ENCODE data around the gene LNP1.
"Not testable (repeated sequence)": the region's sequence is repeated elsewhere in the genome, so short reads cannot be mapped to it uniquely, and the experiment has no call there.

LNP1 gene, protein sequence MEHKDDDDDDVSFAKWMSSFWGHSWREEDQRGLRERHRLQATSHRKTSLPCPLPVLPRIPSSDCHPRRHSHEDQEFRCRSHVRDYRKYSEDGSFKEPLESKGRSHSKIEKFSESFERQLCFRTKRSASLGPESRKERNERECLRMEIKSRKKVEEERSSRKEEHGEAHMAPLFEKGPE

DNA sequence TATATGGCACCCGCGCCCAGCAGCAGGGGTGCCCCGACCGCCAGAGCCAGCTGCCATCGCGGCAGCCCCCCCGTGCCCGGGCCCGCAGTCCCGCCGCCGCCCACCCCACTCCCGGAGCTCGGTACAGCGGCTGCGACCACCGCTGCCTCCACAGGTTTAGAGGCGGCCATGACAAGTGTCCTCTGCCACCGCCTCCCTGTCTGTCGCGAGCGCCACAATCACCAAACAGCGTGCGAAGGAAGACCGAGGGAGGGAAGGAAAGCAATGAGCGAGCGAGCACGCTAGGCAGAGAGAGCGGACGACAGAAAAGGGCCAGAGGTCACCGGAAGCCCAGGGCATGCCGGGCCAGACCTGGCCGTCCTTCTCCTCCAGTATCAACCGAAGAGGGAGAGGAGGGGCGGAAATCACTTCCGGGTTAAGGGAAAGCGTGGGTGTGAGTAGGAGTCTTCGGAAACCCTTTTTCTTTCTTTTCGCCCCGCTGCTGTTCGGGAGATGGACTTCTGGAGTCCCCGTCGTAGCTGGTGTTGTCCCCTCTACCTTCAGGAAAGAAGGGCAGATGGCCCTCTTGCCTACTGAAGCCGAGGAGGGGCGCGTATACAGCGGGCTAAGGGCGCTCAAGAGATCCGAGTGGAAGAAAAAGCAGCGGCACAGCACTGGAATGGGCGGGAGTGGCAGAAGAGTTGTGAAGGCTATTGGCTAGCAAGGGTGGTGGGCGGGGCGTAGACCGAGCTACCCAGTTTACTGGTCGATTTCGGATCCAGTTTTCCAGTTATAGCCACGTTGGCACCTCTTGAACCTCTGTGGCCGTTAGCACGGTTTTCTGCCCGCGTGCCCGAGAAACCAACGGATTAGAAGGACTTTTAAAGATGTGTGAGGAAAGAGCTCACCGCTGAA, at the start of gene LNP1, which contains the start of gene TOMM70:
TSS of gene LNP1 (plus strand) at position 760 of the 894 bp plus-strand sequence. CDS start 28,191 bp downstream, outside the sequence.
TSS of gene TOMM70 (minus strand) at position 310 of the 894 bp plus-strand sequence. CDS start at position 170, 140 bp downstream.
- peak; percentile 90 to 97 (median 93) for DNase-seq (ENCODE audit: low read depth in 4 of 4, low spot score in 1 of 4)

DNA sequence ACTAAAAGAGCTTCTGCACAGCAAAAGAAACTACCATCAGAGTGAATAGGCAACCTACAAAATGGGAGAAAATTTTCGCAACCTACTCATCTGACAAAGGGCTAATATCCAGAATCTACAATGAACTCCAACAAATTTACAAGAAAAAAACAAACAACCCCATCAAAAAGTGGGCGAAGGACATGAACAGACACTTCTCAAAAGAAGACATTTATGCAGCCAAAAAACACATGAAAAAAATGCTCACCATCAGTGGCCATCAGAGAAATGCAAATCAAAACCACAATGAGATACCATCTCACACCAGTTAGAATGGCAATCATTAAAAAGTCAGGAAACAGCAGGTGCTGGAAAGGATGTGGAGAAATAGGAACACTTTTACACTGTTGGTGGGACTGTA, 49.6 kb upstream of the LNP1 start:
- DNase-seq (ENCODE audit: low read depth in 4 of 4, low spot score in 1 of 4): not testable (repeated sequence)

DNA sequence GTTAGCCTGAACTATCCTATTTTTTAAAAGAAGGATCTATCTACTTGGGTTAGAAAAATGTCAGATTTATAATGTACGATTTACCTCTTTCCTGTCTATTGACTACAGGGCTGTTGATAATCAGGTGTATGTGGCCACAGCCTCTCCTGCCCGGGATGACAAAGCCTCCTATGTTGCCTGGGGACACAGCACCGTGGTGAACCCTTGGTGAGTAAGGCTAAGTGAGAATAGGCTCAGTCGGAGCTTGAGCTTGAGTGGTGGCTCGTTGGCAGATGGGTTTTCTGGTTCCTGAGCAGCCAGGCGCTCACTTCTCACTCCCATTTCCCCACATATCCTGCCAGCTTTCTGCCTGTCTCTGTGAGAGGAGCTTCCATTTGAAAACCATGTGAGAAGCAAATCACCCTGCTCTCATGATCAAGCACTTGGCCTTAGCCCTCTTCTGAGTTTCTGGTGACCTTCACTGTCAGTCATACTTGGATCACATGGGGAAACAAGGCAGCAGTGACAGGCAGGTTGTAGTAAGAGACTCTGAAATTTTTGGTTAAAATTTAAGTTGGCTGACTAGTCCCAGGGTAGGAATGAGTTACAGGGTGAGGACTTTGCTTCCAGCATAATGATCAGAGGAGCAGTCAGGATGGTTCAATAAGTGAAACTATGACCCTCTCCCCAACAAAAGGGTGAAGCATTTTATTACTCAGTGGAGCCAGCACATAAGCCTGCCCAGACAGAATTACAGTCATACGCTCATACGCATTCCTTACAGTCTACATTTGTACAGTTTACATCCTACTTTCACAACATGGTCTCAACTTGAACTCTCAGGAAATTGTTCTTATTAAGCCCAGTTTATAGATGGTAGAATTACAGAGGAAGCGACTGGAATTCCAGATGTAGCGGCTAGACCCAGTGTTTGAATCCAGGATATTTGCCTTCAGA, 48.8 kb upstream of the LNP1 start:
- no peak for DNase-seq (ENCODE audit: low read depth in 4 of 4, low spot score in 1 of 4)

DNA sequence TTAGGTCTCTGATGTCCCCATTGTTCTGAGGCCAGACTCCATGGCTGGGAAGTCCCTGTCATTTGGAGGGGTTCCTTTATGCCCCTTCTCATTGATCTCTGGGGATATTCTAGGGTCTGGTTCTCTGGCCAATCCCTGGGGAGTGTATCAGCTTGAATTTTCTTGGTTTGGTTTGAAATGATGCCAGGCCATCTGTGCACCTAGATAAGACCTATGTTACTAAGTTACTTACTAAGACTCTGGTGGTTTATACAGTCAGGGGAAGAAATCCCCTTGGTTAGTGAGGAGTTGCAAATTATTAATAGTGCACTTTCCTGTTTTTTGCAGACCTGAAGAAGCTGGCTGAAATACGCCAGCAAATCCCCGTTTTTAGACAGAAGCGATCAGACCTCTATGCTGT, 46.5 kb upstream of the LNP1 start:
- no peak for DNase-seq (ENCODE audit: low read depth in 4 of 4, low spot score in 1 of 4)

DNA sequence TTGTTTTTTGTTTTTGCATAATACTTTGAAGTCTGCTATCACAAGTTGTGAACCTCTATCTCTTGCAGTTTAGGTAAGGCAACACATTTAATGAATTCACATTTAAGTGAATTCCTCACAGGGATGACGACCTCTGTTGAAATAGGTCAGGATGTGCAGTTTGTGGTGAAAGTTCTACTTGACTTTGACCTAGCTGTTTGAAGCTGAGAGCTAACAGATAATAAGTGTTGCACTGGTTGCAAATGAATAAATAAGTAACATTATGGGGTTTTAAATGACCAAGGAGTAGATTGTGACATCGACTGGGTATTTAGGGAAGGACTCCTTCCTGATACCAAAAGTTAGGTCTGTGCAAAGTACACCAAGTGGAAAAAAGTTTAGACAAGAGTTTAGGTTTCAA, 42.9 kb upstream of the LNP1 start:
- DNase-seq (ENCODE audit: low read depth in 4 of 4, low spot score in 1 of 4): no peak

DNA sequence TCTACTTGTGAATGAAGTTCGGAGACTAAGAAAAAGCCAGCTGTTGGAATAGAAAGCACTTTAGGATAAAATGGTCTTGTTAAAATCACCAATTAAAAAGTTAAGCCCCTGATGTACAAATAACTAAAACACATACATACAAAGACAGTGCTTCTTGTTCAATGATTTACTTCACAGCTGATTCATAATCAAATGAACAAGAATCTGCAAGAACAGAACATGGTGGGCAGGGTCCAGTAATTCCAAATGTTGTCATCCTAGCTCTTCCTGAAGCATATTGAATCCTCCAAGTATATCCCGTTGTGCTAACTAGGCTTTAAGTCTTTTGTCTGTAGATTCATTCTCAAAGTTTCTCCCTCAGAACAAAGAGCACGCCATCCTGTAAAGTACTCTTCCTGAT, 42.3 kb upstream of the LNP1 start:
- no peak for DNase-seq (ENCODE audit: low read depth in 4 of 4, low spot score in 1 of 4)

DNA sequence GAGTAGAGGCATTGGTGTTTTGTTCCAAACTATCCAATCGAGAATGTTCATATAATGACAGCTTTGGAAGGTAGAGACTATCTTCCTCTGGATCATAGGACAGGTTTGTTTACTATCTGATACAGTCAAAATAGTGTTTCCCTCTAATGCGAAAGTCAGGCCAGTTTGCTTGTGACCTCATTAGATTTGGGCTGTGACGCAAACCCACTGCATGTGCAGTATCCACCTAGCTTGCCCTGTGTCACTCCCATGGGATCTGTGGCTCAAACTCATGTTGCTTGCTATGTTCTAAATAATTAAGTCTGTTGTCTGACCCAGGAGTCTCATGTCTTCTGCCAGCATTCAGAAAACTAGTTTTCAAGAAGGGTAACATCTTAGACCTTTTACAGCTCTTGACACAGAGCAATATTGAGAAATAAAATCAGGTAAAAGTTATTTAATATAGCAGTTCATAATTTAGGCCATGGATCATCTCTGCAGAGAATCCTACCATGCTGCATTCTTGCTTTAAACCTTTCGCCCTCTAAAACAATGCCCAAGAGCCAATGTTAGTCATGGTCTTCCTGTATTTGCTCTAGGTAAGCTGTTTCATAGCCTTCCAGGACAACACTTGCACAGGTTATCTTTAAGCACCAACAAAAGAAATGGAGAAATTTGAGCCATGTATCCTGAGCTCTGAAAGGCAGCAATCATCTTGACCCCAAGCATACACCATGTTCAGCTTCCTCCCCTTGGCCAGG, 40.4 kb upstream of the LNP1 start:
- DNase-seq (ENCODE audit: low read depth in 4 of 4, low spot score in 1 of 4): no peak

DNA sequence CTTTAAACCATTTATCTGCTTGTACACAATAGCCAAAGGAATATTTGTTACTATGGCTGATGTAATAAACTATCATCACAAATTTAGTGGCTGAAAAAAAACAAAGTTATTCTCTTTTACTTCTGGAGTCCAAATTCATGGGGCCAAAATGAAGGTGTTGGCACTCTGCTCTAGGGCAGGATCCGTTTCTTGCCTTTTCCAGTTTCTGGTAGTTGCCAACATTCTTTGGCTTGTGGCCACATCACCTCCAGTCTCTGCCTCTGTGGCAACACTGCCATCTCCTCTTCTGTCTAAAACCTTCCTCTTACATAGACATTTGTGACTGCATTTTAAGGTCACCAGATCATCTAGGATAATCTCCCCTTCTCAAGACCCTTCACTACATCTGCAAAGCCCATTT, 39.4 kb upstream of the LNP1 start:
- no peak for DNase-seq (ENCODE audit: low read depth in 4 of 4, low spot score in 1 of 4)

DNA sequence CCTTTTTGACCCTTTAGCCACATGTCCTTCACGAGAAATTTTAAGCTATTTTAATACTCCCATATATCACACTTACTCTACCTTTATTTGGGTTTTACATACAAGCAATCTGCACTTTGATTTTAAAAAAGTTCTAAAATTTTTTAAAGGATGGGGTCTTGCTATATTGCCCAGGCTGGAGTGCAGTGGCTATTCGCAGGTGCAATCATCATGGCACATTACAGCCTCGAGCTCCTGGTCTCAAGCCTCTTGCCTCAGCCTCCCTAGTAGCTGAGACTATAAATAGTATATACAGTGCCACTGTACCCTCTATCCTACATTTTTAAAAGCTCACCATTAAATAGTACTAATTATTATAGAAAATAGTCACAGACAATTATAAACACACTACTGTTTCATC, 36.9 kb upstream of the LNP1 start:
- DNase-seq (ENCODE audit: low read depth in 4 of 4, low spot score in 1 of 4): no peak

DNA sequence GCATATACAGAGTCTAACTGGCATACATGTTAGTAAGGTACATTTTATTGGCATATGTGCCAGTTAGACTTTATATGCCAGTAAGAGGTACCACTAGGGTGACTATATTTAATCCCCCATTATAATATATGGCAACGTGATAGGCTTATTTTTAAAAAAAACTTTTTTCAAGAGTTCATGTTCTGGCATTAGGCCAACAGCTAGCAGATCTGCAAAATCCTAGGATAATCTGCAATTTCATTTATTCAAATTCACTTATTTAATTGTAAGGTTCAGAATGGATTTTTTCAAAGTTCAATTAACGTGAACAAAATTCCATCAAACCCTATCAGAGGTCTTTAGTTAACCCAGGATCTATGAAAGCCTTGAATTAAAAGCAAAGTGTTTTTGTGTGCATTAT, 34.9 kb upstream of the LNP1 start:
- DNase-seq (ENCODE audit: low read depth in 4 of 4, low spot score in 1 of 4): no peak

DNA sequence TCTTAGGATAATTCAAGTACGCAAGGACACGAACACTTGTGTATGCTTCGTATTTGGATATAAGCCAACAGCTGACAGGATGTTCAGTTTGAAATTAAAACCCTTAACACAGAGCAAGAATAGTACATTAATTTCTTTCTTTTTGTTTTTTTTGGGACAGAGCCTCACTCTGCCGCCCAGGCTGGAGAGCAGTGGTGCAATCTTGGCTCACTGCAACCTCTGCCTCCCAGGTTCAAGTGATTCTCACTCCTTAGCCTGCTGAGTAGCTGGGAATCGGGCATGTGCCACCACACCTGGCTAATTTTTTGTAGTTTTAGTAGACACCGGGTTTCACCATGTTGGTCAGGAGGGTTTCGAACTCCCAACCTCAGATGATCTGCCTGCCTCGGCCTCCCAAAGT, 32.9 kb upstream of the LNP1 start:
- no peak for DNase-seq (ENCODE audit: low read depth in 4 of 4, low spot score in 1 of 4)

DNA sequence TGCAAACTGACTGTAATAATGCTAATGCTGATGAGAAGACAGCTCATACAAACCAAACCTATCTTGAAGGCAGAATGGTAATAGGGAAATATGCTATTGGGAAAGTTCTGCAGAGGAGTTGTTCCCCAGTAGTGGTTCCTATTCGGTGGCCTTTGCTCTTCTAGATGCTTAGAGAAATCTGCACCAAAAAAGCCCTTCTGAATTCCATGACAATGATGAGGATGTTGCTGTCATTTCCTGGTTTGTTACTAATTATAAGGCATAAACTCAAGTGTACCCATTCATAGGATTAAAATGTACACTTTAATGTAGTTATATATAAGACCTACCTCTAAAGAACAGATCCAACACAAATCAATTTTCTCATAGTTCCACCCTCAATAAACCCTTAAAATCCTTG, 30.6 kb upstream of the LNP1 start:
- no peak for DNase-seq (ENCODE audit: low read depth in 4 of 4, low spot score in 1 of 4)

DNA sequence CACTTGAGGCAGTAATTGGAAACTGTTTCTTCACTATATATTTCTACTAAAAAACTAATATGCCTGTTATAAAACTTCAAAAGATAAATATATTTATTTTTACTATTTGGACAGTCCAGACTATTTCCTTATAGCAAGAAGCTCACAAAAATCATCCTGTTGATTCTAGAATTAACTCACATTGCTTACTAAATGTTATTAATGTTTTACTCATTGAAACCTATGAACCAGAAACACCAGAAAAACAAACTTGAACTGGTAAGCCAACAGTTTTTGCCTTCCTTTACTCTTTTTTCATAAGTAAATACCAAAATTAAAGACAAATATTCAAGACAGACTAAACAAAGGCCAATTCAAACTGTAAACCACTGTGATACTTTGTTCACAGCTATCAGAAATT, 26.8 kb upstream of the LNP1 start:
- no peak for DNase-seq (ENCODE audit: low read depth in 4 of 4, low spot score in 1 of 4)

DNA sequence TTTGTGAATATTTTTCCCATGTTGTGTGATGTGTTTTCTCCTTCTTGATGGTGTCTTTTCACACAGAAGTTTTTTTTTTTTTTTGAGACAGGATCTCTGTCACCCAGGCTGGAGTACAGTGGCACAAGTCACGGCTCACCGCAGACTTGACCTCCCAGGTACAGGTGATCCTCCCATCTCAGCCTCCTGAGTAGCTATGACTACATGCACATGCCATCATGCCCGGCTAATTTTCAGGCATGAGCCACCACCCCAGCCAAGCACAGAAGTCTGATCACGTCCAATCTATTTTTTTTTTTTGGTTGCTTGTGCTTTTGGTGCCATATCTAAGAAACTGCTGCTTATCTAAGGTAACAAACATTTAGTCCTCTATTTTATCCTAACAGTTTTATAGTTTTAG, 25.0 kb upstream of the LNP1 start:
- no peak for DNase-seq (ENCODE audit: low read depth in 4 of 4, low spot score in 1 of 4)

DNA sequence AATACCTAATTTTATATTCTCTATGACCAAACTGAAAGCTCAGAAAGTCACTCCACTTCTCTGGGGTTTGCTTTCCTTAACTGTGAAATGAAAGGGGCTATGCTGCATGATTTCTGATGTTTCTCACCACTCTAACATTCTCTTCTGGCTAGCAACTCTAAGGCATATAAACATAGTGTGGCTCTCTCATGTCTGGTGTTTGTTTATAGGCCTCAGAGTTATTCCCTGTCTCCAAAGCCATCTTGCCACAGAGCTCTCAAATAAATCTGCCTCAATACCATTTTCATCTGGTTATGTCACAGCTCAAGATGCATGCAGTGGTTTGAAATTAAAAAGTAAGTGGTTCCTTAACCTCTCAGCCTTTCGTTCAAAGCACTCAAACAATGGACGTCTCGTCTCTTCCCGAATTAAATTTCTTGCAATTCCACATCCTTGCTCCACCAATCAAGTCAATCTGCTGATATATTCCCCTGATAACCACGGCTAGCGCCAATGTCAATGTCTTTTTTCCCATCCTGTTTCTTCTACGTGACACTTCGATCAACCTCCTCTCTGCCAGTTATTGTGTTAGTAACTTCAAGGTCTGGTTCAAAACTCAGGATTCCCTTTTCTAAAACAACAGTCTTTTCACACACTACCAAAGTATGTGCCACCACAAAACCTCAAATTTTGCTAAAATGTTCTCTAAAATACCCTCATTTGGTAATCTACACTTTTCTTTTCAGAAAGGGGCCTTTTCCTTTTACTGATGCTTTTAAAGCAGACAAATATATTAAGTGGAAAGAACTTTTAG, 16.4 kb upstream of the LNP1 start:
- DNase-seq (ENCODE audit: low read depth in 4 of 4, low spot score in 1 of 4): no peak

DNA sequence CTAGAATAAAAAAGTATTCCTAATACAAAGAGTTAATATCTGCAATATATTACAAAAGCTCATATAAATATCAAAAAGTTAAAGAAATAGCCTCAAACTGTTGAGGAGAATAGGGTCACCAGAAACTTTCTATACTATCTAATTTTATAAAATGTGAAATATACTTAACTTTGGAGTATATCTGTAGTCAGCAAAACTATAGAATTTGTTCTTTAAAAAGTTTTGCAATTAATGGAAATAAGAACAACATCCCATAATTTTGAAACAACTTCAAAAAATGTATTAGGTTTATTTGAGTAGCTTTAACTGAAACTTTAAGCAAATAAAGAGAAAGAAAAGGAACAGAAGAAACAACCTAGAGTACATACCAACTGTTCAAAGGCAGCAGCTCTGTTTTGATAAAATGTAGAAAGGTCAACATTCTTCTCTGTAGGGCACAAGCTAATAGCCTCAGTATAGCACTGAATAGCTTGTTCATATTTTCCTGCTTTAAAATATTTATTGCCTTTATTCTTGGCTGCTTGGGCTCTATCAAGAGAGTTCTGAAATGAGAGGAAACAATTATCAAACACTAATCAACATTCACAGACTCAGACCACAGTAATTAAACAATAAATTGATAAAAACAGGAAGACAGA, 14.8 kb upstream of the LNP1 start:
- no peak for DNase-seq (ENCODE audit: low read depth in 4 of 4, low spot score in 1 of 4)

DNA sequence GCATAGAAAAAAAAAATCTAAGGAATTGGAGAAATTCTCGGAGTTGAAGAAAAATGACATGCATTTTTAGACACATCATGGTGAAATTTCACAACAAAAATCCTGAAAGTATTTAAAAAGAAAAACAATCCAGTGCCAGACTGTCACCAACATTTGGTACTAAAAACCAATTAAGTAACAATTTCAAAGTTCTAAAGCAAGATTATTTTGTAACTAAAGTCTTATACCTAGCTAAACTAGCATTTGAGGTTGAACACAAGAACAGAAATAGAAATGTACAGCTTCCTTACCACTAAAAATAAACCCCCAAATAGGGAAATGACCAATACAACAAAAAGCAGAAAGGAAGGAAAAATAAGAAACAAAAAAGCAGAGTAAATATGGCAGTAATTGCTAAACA, 12.3 kb upstream of the LNP1 start:
- DNase-seq (ENCODE audit: low read depth in 4 of 4, low spot score in 1 of 4): no peak

DNA sequence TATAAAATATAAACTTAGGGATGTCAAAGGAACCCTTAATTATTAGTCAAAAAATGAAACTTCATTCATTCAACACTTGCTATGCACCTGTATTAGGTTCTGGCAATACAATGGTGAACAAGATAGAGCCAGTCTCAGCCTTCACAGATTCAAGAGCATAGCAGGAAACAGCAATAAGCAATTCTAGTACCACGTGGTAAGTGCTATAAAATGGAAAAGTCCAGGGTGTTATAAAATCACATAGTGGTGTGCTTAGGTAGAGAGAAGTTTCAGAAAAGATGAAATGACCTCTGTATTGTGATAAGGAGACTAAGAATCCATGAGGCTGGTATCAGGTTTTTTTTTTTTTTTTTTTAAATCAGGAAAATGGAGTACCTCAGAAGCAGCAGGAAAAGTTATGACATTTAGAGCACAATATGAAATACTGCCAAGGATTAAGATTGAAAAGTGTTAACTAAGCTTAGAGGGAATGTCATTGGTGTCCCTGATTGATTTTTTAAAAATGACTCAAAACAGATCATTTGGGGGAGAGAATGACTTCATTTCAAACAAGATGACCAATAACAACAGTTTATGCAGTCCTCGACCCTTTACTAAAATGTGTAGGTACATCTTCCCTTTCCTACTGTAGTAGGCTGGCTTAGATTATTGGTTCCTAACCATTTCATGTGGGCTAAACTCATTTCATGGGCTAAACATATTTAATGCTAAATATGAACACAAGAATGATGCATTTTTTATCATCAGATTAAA, 5.5 kb upstream of the LNP1 start:
- DNase-seq (ENCODE audit: low read depth in 4 of 4, low spot score in 1 of 4): no peak

DNA sequence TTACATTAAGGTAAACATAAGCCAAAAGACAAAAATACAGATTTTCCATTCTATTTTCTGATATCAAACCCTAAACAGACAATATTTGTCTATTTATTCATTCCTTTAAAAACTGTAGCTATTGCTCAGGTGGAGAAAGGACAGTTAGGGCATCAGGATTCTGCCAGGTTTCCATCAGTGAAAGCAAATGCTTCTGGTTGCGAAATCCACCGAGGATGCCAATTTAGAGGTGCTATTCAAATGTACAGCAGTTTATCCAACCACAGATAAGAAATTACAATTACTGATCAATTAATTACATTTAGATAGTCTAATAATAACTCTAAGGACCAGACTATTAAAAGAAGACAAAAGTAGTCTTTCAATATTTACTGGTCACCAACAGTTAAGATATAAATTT, 4.4 kb upstream of the LNP1 start:
- no peak for DNase-seq (ENCODE audit: low read depth in 4 of 4, low spot score in 1 of 4)
